ENCODE data around the gene ACTN3.
A peak's percentile ranks its signal among the peaks of the same experiment; 100 is the strongest.
"Not testable (repeated sequence)": the region's sequence is repeated elsewhere in the genome, so short reads cannot be mapped to it uniquely, and the experiment has no call there.

ACTN3 gene
- 0.94 reads per million for total RNA-seq

DNA sequence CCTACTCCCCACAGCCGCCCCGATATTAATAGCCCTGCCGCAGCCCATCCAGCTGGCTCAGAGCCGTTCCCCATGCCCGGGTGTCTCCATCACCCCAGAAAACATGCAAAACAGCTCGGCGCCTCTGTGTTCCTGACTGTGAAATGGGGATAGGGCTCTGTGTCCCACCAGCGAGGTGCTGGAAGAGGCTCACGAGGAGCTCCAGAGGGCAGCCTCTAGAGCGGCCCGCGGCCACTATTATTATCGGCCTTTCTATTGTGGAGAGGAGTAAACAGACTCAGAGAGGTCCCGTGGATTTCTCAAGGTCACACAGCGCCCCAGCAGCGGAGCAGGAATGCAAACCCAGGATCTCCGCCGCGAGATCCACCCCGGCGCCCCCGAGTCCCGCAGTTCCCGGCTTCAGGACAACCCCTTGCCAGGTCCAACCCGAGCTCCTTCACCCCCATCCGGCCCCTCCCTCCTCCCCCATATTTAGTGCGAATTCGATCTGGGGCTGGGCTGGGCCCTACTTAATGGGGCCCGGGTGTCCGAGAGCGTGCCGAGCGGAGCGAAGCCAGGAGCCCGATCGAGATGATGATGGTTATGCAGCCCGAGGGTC, at the start of gene ACTN3:
ACTN3 (plus strand) TSS at position 536 of the 598 bp plus-strand sequence; CDS start at position 571, 35 bp downstream.
- no peak for DNase-seq

DNA sequence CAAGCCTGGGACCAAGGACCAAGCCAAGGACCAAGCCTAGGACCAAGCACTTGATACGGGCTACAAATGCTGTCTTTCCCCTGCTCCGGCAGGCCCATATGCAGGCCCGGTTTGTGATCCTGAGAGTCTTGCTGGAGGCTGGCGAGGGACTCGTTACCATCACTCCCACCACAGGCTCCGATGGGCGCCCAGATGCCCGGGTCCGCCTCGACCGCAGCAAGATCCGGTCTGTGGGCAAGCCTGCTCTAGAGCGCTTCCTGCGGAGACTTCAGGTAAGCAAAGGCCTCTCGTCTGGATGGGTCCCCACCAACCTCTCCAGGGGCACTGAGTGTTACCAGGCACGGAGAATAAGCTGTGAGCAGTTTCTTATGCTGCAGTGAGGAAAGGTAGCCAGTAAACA, 49.5 kb upstream of the ACTN3 start:
- DNase-seq = no peak

DNA sequence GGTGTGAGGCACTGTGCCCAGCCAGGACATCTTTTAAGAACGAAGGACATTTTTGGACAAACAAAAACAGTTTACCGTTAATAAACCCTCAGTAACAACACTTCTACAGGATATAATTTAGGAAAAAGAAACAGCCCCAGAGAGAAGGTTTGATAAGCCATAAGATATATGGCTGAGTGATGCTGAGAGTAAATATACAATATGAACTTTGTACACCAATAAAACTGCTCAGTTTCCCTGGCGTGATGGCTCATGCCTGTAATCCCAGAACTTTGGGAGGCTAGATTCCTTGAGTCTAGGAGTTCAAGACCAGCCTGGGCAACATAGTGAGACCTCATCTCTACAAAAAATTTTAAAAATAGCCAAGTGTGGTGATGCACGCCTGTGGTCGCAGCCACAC, 48.2 kb upstream of the ACTN3 start:
- no peak for DNase-seq

DNA sequence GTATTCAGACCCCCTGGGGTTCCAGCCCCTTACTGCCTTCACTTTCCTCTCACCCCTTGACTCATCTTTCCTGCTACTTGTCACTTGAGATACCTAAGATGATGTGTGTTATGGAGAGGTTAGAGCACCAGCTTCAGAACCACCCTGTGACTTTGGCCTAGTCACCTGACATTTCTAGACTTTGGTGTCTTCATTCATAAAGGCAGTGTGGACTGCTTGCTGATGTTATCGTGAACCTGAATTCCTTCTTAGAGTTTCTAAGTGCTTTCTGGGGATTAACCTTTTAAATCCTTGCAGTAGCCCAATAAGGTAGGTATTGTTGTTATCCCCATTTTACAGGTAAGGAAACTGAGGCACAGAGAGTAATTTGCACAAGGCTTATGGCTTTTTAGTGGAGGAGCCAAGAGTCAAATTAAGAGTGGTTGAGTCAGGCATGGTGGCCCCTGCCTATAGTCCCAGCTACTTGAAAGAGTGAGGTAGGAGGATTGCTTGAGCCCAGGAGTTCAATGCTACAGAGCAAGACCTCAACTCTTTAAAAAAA, 41.4 kb upstream of the ACTN3 start:
- DNase-seq = no peak

DNA sequence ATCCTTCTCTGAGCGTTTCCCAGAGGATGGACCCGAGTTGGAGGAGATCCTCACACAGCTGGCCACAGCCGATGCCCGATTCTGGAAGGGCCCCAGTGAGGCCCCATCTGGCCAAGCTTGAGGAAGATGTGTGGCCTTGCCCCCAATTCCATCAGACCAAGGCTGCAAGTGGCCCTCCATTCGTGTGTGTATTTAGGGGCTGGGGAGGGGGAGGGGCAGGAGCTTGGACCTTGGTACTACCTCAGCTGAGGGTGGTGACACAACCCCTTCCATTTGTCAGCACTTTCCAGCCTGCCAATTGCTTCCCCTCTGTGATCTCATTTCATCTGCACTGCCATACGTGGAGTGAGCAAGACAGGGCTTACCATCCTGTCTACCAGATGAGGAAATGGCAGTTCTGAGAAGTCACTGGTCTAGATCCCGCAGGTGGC, 37.6 kb upstream of the ACTN3 start:
- DNase-seq = no peak

DNA sequence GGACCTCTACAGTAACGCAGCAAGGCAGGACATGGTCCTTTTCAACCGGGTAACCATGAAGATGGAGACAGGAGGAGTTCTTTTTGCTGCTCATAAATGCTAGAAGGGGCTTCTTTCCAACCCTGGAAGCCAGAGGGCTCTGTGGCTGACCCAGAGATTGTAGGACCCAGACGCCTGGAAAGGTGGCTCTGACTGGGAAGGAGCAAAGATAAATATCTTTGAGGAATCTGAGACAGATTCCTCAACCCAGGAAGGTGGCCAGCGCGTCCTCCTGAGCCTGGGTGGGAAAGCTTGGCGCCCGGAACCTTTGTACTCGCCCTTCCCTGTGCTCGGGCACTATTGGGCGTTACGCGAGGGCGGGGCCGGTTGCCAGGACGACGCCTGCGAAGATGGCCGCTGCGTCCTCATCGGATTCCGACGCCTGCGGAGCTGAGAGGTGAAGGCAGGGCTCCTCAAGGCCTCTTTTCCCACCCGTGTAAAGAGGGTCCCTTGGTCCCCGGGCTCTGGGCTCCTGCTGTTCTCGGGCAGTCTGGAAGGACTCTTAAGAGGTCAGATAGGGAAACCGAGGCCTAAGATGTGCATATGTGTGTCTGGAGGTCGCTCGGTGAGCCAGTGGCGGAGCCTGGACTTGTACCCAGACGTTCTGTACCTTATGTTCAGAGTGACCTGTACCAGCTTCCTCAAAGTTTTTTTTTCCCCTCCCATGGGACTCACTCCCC, 36.3 kb upstream of the ACTN3 start, which contains the start of gene BBS1:
BBS1 (plus strand) TSS at position 365 of the 719 bp plus-strand sequence; CDS start at position 390, 25 bp downstream.
- DNase-seq = peak; percentile 73

DNA sequence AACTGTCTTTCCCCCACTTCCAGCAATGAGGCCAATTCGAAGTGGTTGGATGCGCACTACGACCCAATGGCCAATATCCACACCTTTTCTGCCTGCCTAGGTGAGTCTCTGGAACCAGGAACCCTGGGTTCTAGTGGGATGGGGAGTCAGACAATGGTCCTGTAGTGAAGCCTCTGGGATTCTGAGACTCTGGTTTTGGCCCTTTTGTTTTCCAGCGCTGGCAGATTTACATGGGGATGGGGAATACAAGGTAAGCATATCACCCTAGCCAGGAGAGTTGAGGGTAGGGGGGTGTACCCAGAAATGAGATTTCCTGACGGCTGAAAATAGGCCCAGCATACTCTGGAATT, 35.7 kb upstream of the ACTN3 start:
- DNase-seq = no peak

DNA sequence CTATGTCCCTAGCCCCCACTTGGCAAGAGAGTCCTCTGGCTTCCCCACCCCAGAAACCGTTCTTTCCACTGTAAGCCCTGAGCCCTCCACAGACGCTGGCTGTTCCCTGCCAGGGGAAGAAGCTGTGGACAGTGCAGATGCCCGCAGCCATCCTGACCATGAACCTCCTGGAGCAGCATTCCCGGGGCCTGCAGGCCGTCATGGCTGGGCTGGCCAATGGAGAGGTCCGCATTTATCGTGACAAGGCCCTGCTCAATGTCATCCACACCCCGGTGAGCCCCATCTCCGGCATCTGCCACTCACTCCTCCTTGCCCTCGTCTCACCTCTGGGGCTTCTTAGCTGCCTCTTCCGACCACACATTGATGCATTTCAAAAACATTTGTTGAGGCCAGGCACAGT, 23.1 kb upstream of the ACTN3 start:
- no peak for DNase-seq

DNA sequence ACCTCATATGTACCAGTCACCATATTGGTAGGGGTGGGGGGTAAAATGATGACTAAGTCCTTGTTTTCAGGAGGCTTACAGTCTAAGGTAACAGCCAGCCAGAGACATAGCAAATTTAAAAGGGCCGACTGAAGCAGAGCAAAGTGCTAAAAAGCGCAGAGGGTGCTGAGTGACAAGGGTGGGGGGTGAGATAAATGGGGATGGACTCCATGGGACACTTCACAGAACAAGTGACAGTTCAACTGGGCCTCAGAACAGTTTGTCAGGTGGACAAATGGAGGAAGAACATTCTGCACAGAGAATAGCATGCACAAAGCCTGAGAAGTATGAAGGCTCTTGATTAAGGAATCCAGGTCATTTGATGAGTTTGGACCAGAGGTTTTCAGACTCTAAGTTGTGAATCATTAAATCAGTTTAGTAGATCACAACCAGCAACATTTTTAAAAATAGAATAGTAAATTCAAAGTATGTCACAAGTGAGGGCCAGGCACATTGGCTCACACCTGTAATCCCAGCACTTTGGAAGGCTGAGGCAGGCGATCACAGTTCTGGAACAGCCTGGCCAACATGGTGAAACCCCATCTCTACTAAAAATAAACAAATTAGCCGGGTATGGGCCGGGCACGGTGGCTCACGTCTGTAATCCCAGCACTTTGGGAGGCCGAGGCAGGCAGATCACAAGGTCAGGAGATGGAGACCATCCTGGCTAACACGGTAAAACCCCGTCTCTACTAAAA, 22.2 kb upstream of the ACTN3 start:
- DNase-seq = no peak

DNA sequence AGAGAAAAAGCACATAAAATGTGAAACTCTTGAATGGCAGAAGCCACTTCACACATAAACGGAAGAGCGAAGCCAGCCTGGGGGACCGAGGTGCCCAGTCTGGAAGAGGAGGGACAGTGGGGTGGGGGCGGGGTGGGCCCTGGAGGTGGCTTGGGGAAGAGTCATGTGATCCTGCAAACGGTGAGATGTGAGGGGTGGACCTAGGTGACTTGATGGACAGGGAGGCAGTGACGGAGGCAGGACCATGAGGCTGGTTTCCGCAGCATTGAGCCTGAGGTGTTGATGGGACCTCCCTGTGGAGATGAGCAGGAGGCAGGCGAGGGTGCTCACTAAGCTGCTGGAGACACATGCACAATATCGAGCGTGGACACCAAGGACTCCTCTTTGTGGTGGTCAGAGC, 17.6 kb upstream of the ACTN3 start:
- no peak for DNase-seq

DNA sequence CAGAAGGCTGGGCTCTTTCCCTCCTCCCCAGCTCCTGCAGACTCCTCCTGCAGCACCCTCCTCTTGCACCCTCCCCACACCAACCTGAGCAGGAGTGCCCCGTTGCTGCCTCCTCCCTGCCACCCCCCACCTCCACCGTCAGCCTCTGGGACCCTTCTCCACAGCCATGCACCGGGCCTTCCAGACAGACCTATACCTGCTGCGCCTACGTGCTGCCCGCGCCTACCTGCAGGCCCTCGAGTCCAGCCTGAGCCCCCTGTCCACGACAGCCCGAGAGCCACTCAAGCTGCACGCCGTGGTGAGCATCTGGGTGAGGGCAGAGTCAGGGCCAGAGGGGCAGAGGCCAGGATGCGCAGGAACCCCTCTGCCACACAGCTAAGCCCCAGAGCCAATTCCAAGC, 17.0 kb upstream of the ACTN3 start:
- no peak for DNase-seq

DNA sequence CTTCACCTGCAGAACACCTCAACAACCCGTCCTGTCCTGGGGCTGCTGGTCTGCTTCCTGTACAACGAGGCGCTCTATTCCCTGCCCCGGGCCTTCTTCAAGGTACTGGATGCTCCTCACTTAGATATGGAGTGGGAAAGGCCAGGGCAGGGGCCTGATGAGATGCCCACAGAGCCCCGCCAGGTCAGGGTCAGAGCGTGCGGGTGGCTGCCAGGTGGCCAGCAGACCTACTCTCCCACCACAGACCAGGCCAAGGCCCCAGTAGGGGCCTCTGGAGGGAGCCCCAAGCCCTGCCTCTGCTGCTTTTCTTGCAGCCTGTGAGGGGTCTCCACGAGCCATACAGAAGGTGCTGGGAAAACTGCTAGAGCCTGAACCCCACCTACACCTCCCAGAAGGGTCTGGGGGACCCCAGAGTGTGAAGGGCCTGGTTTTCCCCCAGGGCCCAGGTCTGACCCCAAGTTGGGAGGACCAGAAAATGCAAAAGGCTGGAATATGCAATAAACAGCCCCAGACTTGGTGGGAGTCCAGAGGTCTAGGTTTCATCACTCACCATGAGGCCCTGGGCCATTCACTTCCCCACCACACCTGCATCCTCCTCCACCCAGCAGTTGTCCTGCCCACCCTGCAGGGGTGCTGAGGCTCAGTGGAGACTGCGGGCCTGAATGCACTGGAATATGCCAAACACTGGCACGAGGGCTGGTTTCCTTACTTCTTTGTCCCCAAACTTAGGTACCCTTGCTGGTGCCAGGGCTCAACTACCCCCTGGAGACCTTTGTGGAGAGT, 15.6 kb upstream of the ACTN3 start:
- no peak for DNase-seq

DNA sequence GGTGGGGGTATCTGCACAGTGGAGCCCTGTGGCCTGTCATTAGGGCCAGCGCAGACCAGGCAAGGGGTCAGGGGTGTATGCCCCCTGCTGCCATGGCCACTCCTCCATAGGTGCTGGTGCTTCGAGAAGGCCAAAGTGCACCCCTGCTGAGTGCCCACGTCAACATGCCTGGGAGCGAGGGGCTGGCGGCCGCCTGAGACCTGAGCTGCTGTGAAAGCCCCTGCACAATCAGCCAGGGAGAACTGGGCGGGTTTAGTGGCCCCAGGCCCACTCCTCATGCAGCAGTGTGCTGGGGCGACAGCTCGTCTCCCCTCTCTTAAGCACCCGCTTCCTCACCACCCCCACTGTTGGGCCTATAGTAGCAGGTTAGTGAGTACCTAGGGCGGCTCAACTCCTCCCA, 14.9 kb upstream of the ACTN3 start:
- DNase-seq = no peak

DNA sequence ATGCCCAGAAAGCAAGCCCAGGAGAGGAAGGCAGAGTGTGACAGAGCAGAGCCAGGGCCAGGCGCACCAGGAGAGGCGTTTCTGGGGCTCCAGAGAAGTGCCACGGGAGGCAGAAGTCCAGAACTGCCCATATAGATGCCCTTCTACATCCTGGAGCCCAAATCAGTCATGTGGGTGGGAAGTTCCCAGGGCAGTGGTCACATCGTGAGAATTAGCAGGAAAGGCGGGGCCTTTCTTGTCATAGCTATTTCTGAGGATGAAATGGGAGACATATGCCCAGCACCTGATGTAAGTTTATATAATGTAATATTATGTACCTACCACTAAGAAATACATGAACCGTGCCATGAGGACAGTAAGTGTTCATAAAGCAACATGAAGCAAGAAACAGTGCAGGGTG, 13.9 kb upstream of the ACTN3 start:
- DNase-seq = no peak

DNA sequence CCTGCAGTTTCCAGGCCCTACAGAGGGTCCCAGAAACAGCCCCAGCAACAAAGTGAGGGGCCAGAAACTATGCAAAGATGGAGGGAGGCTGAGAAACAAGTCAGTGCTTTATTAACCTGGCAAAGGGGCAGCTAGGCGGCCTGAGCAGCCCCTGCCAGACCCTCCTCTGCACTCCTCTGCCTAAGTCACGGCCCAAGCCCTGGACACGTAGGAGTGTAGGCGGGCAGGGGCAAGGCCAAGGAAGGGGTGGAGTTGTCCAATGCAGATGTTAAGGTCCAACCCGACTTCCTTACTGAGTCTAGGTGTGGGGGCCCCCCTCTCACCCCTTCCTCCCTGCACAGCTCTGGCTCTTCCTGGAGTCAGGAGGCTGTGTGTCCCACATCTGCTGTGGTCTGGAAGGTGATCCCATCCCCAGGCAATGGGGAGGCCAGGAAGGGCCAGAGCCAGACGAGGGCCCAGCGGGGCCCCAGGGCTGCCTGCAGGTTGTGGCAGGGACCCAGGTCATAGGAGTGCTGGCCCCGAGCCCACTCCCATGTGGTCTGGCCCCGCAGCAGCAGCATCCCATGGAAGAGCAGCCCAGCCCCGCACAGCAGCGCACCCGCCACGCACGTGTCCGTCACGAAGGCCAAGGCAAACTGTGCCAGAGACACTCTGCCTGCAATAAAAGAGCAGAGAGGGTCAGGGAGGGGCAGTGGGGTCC, 7.4 kb upstream of the ACTN3 start:
- no peak for DNase-seq

DNA sequence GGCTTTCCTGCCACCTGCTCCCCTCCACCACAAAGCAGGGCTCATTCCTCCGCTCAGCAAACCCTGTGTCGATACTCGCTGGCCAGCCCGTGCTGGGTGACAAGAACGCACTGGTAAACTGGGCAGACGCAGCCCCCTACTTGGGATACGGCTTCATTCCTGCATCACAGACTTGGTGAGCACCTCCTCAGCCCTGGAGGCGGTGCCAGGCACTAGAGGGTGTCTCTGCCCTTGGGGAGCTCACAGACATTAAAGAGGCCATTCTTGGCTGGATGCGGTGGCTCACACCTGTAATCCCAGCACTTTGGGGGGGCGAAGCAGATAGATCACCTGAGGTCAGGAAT, 6.9 kb upstream of the ACTN3 start:
- DNase-seq = no peak

DNA sequence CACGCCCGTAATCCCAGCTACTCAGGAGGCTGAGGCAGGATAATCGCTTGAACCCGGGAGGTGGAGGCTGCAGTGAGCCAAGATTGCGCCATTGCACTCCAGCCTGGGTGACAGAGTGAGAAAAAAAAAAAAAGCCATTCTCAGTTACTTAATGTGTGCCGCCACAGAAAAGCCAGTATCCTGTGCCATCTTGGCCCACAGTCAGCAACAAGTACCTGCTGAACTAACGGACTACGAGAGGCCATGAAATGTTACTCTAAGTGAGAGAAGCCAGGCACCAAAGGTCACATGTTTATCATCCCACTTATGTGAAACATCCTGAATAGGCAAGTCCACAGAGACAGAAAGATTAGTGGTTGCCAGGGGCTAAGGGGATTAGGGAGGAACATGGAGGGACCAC, 6.1 kb upstream of the ACTN3 start:
- DNase-seq = not testable (repeated sequence)

DNA sequence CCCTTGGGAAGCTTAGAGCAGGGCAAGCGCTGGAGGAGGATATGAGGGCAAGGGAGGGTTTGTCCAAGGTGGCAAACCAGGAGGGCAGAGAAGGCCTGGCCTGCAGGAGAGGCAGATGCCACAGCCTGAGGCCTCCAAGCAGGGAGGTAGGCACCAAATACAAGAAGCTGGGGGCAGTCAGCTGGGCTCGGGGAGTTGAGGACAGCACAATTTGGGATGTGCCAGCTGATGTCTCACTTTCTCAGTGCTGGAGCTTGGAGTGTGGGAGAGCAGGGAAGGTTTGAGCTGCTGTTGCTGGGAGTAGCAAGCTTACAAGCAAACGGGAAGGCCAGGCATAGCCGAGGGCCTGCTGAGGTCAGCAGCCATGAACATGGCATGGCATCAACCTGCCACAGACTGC, 4.8 kb upstream of the ACTN3 start:
- DNase-seq = no peak

DNA sequence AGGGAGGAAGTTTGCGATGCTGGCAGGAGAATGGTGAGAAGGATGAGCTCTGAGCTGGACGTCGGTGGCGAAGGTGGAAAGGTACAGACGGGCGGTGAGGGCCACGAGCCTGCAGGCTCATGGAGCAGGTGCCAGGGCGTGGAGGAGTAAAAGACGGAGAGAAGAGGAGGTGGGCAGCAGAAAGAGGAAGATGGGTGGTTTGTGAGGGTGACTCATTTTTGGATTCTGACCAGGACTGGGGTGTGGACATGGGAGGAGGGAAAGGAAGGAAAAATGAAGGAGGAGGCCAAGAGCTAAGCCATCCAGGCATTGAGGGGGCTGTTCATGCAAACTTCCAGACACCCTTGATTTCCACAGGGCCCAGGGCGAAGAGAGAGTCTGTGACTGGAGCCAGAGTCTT, 4.3 kb upstream of the ACTN3 start:
- DNase-seq = no peak

DNA sequence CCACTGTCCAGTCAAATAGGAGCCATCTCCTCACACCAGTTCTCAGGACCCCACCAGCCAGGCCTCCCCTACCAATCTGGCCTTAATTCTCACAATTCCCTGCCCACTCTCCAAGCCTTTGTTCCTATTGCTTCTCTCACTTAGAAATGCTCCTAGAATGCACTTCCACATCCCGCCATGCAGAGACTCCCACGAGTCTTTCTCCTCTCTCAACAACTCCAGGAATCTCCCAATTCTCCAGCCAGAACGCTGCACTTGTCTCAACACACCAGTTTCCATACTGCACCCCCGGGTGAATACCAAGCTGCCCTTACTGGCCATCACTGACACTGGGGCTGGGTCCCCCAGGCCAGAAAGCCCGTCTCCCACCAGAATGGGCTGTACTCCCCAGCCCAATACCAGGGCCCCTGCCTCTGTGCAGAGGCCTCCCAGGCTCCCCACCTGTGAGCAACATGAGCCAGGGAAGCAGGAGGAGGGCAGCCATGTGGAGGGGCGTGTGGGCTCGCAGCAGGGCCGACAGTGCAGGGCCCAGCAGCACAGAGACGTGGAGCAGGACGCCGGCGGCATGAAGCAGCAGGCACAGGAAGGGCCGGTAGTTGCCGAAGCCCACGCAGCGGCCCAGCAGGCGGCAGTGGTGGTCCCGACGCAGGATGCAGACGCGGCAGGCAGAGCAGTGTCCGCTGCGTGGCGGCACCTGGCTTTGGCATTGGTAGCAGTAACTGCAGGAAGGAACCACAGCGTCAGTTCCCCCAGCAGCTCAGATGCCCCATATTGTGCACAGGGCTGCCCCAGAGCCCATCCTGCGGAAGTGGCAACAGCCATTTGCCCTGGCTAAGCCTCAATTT, 3.2 kb upstream of the ACTN3 start:
- DNase-seq = peak; percentile 48

DNA sequence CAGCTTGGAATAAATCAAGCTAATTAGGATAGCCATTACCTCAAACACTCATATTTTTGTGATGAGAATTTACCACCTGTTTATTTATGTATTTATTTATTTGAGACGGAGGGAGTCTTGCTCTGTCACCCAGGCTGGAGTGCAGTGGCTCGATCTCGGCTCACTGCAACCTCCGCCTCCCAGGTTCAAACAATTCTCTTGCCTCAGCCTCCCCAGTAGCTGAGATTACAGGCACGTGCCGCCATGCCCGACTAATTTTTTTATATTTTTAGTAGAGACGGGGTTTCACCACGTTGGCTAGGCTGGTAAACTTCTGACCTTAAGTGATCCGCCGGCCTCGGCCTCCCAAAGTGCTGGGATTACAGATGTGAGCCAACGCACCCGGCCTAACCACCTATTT, 1.8 kb upstream of the ACTN3 start:
- not testable (repeated sequence) for DNase-seq
